Stimulated activated CD8-positive, alpha-beta memory T cell treated with anti-CD3 and anti-CD28 coated beads, Interleukin-15, amount 100 ng/mL, for 4 hours (primary cell): Measurements from ENCODE around the gene CERS1.

Source experiments
- DNase-seq, 2 donors: peaks; one replicate each; pipeline ENCODE4 v3.0.0-alpha.2; 2020; ENCODE audit warnings: low read depth in 2 of 2

The CERS1 gene

DNA sequence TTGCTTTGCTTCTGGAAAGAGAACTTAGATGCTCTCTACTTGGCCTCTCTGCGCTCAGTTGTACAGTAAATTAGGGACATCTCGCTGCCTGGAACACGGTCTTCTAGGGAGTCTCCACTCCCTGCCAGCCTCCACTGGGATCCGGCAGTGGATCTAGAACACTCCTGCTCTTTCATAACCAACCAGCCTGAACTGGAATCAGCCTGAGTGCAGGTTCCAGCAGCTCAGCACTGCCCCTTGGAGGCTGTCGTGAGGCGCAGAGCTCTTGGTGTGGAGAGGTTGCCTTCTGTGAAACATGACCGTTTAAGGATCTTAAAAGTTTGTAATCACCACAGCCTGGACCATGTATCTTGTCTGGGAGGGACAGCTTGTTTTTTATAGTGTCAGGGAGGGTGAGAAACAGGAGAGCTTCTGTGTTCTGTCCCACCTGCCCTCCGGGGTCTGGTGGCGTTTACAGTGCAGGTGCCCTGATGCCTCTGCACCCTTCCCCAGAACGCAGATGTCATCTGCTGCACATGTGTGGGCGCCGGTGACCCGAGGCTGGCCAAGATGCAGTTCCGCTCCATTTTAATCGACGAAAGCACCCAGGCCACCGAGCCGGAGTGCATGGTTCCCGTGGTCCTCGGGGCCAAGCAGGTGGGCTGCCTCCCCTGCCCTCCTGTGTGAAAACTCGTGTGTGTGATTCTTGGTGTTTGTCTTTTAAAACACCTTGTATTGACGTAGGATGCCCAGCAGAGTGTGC is 39.4 kb downstream of the CERS1 start:
- no peak for DNase-seq

DNA sequence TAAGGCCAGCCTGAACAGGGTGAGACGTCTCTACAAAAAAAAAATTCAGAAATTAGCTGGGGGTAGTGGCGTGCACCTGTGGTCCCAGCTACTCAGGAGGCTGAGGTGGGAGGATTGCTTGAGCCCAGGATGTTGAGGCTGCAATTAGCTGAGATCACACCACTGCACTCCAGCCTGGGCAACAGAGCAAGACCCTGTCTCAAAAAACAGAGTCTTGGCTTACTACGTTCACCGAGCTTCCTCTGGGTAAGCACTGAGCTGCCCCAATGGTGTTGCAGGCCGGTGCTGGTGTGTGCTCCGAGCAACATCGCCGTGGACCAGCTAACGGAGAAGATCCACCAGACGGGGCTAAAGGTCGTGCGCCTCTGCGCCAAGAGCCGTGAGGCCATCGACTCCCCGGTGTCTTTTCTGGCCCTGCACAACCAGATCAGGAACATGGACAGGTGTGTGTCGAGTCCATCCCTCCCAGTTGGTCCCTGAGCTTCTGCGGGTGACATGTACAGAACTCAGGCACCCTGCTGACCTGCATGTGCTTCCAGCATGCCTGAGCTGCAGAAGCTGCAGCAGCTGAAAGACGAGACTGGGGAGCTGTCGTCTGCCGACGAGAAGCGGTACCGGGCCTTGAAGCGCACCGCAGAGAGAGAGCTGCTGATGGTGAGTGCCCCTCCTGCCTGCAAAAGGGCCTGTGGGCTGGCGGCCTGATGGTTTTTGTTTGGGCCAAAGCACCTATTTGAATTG is 40.1 kb downstream of the CERS1 start:
- no peak for DNase-seq

DNA sequence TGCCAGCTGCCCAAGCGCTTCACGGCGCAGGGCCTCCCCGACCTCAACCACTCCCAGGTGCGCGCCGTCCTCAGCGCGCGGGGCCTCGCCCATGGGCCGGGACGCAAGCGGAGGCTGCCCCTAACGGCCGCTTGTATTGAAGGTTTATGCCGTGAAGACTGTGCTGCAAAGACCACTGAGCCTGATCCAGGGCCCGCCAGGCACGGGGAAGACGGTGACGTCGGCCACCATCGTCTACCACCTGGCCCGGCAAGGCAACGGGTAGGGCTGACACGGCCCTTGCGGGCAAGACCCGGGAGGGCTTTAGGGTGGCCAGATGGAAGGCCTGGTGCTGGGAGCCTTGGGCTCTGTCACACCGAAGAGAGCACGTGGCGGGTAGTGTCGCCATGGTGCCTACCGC is 41.0 kb downstream of the CERS1 start:
- no peak for DNase-seq

DNA sequence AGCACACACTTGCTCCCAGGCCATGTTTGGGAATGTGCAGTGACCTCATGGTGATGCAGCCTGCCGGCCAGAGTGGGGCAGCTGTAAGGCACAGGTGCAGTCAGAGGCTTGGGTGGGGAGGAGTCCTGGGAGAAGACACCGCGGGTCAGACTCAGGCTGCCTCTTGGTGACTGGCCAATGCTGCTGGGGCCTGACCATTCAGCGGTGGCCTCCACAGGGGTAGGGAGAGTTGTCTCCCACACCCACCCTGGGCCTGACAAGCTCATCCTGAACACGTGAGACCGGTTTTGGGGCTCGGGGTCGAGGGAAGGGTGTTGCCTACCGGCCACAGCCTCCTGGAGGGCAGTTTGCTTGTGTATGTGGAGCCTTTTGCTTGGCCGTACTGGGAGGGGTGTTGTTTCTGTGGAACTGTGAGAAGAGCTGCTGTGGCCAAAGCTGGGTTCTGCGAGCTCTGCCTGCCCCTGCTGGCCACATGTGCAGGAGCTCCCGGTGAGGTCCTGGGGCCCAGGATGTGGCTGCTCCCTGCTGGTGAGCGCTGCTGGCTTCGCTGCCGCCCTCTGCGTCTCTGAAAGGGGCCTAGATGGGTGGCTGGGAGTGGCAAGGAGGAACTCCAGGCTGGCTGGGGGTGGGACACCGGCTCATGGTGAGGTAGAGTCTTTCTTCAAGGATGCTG is 42.1 kb downstream of the CERS1 start:
- DNase-seq = no peak

DNA sequence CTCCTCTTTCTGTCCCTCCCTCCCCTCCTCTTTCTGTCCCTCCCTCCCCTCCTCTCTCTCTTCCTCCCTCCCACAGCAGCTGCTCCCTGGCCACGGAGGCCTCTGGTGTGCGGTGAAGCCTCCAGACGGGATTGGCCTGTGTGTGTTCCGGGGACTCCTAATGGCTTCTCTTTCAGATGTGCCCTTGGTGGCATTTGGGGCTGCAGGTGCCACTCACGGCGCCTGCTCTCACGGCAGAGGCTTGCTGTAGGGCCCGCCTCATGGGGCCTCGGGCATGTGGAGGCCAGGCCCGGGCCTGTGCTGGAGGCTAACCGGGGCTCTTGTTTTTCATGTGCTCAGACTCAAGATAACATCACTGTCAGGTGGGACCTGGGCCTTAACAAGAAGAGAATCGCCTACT is 43.3 kb downstream of the CERS1 start:
- no peak for DNase-seq

DNA sequence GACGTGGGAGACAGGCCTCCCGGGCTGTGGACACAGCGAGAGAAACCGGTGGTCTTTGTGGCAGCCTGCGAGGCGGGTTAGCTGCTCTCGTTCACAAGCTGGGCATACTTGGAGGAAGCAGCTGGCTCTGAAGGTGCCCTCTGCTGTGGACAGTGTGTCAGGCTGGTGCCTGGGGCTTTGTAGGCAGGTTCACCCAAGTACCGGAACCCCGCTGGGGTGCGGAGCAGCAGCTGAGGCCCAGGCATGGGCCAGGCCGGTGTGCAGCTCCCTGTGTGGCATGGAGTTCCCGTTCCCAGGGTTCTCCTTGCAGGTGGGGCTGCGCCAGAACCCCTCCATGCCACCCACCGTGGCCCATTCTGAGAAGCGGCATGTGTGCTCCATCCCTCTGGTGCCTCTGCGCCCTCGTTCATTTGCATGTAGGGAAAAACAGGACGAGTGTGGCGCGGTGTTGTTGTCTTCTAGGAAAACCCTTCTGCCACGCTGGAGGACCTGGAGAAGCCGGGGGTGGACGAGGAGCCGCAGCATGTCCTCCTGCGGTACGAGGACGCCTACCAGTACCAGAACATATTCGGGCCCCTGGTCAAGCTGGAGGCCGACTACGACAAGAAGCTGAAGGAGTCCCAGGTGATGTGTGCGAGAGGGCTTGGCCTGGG is 44.2 kb downstream of the CERS1 start:
- DNase-seq = no peak

DNA sequence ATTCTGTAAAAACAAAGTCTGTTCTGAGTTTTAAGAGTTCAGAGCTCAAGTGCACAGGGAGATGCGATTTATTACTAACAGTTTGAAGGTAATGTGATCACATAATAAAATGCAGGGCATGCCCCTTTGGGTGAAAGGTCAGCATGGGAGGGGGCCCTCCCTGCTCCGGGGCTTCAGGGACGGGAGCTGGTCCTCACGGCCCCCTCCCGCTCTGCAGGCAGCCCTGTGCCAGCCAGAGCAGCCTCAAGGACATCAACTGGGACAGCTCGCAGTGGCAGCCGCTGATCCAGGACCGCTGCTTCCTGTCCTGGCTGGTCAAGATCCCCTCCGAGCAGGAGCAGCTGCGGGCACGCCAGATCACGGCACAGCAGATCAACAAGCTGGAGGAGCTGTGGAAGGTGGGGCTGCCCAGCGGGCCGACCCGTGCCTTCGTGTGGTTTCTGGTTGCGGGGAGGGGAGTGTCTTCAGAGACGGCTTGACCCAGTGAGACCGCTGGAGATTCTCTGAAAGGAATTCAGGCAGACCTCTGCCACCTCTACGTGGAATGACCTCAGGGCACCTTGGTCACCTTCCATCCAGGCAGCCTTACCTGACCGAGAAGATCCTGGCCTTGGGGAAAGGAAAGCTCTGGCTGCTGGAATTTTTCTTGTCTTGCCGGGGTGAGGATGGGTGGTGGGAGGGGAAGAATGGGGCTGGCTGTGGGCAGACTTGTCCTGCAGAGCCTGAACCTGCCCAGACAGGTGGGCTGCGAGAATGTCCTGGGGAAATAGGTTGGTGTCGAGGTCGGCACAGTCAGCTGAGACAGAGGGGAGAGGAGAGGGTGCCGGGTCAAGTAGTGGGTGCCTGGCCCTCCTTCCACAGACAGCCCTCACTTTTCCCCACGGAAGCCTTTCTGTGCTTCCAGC is 45.2 kb downstream of the CERS1 start:
- no peak for DNase-seq

DNA sequence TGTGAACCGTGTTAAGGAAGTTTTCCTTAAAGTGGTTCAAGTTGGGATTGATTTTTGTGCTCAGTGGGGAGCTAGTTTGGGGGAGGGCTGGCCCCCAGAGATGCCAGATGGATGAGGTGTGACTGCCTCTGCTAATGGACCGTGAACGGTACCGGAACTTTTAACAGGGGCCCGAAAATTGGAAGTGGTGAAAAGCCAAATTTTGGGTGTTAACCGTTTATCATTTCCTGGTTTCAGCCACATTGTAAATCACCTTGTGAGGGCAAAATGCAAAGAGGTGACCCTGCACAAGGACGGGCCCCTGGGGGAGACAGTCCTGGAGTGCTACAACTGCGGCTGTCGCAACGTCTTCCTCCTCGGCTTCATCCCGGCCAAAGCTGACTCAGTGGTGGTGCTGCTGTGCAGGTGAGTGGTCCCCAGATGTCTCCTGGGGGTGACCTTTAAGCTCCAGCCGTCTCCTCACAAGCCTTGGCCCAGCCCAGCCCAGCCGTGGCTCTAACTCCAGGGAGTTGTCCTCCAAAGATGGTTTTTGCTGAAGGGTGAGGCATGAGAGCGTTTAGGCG is 46.0 kb downstream of the CERS1 start:
- DNase-seq = no peak

DNA sequence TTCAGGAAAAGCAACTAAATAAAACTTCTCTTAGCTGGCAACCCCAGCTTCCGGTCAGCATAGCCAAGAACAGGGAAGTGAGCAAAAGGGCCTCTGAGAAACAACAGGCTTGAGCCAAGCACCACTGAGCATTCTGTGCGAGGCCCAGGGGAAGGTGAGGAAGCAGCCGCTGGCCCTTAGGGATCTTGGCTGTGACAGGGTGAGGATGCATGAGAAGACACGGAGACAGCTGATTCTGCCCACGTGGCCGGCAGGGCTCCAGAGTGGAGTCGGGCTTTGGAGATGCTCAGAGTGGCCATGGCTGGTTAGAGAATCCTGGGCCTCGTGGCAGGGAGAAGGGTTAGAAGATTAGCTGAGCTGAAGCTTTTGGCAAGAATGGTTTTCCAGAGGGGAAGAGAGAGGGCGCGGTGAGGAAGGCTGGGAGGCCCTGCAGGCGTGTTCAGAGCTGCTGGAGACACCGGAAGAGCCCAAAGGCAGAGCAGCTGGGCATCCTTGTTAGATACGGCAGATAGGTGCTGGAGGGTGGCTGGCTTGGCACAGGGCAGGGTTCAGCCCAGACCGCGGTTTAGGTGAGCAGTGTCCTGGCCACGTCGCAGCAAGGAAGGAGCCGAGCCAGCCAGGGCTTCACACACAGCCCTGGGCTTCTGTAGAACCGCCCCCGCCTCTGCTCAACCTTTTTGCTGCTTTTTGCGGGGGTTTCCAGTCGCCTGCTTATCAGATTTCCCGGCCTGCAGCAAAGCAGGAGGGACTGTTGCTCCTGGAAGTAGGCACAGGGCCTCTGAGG is 46.9 kb downstream of the CERS1 start:
- no peak for DNase-seq

DNA sequence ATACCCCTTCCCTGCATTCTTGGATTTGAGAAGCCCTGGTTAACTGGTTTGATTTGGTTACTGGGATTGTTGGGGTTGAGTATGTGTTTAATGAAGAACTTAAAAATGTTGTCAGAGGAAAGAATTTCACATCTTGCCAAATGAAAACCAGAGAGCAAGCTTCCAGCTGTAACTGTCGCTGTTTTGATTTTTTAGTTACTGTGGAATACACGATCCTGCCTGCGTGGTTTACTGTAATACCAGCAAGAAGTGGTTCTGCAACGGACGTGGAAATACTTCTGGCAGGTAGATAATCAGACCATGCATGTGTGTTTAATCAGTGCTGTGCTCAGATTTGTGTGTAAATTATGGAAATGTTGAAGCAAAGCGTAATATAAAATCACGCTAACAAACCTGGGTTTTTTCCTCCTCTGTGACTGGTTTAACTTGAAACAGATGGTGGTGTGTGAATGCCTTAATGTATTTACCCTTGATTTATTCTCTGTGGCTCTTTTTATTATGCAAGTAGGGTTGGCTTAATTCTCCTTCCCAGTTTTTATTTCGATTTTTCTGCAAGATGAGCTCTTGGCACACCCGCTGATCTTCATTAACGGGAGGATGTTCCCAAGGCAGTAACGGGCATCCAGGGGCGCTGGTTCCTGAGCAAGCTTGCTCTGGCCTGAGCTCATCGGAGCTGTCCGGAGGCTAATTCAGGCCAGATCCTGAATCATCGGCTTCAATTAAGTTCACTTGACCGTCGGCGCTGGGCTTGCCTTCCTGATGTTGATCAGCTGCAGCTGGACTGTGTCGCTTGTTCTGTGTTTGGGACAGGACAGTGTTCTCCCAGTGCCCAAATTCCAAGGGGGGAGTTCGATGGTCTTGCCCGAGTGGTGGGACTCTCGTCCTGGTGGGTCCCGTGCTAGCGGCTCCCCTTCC is 48.2 kb downstream of the CERS1 start:
- no peak for DNase-seq

DNA sequence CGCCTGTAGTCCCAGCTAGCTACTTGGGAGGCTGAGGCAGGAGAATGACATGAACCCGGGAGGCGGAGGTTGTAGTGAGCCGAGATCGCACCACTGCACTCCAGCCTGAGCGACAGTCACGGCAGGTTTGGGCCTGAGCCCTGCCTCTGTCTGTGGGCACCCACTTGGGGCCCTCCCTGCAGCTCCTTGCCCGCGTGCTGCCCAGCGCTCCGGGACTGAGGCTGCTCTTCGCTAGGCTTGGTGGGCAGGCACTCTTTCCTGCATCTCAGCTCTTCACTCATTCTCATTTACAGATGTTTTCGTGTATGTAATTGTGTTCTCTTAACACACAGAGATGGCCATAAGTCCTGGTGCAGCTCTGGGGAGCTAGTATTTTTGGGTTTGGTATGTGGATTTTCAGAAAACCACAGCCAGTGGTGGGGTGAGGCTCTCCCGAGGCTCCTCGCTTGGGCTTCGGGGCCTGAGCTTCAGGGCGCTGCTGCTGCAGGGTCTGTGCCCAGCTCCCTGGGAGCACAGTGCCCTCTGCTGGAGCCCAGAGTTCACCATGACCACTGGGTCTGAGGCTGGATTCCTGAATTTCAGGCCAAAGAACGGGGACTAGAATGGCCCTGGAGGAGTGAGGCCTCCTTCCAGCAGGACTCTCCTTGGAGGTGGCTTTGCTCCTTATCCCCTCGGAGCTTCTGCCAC is 49.0 kb downstream of the CERS1 start:
- peak; percentile 31 to 38 for DNase-seq

DNA sequence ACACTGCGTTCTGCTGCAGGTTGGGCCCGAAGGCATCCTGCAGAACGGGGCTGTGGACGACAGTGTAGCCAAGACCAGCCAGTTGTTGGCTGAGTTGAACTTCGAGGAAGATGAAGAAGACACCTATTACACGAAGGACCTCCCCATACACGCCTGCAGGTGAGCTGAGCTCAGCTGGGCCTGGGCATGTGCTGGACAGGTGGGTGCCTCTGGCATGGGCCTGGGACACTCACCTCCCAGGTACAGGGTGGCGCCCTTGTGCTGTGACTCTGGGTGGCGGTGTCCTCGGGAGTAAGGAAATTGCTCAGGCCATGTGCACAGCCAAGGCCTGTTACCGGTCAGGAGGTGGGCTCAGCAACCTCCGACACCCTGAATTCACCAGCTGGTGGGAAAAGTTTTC is 50.0 kb downstream of the CERS1 start:
- DNase-seq = no peak

DNA sequence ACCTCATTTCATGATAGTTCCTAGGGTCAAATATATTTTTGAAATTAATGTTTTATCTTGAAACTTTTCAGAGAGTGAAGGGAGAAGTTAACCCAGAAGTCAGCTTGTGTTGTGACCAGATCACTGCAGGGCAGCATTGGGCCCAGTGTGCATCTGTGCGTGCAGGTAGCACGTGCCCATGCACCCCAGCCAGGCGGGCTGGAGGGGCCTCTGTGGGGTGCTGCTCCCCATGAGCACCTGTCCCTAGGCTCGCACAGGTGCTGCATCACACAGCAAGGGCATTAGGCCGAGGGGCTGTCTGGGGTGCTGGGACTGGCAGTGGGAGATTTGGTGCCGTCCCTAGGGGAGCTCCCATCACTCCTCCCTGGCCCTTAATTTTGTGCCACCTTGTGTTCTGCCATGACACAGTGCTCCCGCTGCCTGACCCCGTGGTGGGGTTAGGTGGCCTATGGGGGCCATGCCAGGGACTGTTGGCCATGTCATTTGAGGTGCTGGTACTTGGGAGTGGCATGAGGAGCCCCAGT is 51.1 kb downstream of the CERS1 start:
- no peak for DNase-seq

DNA sequence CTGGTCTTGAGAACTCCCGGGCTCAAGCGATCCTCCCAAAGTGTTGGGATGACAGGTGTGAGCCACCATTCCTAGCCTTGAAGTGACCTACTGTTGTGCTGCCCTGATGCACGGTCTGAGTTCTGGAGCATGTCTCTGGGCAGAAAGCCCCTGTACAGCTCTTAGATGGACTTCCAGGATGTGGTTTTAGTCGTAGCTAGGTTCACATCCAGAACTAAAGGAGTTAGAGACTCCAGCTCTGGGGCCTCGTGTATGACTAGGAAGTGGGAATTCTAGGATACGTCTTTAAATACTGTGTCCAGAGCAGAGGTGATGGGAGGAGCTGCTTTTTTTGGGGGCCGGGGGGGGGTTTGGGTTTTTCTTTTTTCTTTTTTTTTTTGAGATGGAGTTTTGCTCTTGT is 52.0 kb downstream of the CERS1 start:
- no peak for DNase-seq

DNA sequence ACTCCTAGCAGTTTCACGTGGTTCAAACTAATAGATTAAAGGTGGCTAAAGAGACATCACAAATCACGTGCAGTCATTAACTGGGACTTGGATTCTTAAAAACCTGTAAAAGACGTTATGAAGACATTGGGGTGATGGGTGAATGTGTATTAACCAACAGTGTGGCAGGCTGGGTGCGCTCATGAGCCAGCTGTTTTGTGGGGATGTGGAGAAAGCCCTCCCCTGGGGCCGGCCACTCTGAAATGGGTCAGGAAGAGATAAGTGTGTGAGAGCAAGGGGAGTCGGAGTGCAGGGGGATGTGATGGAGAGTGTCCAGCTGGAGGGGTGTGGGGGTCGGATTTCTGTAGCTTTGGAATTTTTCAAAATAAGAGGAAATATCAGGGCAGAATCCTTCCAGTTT is 53.8 kb downstream of the CERS1 start:
- DNase-seq = no peak

DNA sequence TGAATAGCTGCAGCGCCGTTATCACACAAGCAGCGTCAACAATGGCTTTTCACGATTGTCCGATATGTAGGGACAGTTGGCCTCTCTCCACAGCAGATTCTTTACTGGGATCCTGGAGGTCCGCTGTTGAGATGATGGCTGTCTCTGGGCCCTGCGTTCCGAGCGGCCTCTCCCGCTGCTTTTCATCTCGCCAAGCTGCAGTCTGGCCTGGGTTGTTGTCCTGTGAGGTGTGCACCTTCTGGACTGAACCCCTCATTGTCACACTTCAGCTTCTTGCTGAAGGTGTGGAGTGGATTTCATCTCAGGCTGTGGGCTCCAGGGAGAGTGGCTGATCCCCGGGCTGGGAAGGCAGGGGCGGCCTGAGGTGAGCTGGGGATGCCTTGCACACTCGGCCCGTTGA is 54.6 kb downstream of the CERS1 start:
- DNase-seq = no peak

DNA sequence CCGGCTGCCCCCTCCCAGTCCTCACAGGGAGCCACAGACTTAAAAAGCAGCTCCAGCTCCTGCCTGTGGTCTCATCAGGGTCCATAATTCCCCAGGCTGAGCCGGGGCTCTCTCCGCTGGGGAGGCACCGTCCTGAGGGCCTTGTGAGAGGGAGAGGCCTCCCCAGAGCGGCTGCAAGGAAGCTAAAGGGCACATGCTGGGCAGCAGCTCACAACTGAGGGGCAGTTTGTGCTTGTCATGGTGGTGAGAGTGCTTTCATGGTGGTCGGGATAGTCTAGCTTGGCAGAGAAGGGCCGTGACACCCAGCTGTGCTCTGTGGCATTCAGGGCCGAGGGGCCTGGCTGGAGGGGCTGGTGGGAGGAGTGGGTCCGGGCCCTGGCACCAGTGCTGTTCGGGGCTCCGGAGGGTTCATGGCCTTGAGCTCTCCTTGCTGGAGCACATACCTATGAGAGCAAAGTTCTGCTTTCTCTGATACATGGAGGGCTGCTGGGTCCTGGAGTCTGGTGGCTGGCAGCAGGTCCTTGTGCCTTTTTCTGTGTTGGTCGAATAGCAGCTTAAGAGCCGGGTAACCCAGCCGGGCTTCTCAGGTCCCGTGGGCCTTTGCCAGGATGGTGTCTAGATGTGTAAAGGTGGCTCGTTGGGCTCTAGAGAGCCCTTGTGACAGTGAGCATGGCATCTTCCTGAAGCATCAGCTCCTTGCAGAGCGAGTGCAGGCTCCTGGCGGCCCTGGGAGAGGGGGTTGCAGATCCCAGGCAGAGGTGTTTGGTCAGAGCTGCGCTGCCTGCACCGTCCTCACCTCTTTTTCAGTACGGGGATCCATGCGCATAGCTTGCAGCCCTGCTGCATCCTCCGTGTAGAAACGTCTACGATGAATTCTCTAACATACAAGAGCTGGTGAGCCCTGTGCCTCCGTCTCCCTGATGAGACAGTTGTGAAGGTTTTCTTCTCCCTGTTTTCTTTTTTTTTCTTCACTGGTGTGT is 55.4 kb downstream of the CERS1 start:
- no peak for DNase-seq
